WI38 (cell line): Measurements from ENCODE around the gene CFAP97.

ENCODE experiments used
- H3K4me3 ChIP-seq: 2 replicates; pipeline ENCODE4 v1.5.1; 2011; ENCODE audit warnings: low read depth, mild to moderate bottlenecking, control low read depth, low read length
- TF ChIP-seq, protein P1 (sequence below): IDR thresholded peaks from 2 replicates; pipeline ENCODE4 v1.5.1; 2012; ENCODE audit warnings: low read depth, mild to moderate bottlenecking, control low read depth, low read length

Gene CFAP97

DNA sequence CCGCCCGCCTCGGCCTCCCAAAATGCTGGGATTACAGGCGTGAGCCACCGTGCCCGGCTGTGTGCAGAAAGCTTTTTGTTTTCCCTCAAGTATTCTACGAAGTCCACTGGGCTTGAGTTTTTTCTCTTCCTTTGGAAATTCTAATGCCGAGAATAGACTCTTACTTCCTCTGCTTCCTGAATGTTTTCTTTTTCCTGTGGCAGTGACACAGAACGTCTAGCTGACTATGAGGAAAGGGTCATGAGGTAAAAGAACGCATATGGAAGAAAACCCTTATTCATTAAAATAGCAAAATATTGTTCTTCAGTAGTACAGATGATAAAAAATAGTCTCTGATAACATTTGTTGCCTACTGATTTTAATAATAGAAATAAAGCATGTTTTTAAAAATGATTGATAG lies 65.6 kb downstream of the CFAP97 start:
- TF ChIP-seq, protein P1, sequence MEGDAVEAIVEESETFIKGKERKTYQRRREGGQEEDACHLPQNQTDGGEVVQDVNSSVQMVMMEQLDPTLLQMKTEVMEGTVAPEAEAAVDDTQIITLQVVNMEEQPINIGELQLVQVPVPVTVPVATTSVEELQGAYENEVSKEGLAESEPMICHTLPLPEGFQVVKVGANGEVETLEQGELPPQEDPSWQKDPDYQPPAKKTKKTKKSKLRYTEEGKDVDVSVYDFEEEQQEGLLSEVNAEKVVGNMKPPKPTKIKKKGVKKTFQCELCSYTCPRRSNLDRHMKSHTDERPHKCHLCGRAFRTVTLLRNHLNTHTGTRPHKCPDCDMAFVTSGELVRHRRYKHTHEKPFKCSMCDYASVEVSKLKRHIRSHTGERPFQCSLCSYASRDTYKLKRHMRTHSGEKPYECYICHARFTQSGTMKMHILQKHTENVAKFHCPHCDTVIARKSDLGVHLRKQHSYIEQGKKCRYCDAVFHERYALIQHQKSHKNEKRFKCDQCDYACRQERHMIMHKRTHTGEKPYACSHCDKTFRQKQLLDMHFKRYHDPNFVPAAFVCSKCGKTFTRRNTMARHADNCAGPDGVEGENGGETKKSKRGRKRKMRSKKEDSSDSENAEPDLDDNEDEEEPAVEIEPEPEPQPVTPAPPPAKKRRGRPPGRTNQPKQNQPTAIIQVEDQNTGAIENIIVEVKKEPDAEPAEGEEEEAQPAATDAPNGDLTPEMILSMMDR, result no peak
- no peak overlapping the region for H3K4me3 ChIP-seq

DNA sequence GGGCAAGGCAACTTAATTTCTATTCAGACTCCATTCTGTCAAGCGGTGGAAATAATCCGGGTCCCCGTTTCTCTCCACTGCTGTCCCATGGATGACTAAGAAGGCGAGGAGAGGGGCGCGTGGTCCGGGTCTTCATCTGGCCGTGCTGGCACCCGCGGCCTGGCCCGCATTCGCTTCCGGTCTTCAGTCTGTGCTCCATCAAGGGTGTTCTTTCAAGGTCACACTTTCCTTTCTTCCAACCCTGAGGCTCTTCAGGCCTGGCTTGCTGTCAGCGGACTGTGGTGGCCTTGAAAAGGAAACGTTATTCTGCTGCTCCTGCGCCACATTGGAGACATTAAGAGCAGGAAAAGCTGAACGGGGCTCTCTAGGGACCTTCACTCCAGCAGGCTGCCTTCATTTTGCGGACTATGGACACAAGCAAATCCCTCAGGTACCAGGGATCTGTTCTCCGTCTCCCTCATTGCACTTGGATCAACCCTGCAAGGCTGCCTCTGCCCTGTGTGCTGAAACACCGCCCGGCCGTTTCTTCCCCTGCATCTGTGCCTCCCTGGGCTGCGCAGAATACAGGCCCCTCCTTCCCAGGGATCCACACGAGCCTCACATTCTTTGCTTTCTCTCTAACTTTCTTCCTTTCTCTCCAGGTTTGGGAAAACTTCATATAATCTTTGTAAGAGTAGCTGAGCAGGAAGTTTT lies 66.4 kb downstream of the CFAP97 start:
- TF ChIP-seq, protein P1, result no peak
- no peak overlapping the region for H3K4me3 ChIP-seq

- H3K4me3 ChIP-seq, result no peak overlapping the region
- TF ChIP-seq, protein P1, result peak; percentile 39; the same call in 1 of the 2 replicates
Measured at GRCh38 chr4:185134307-185134869, 69.4 kb downstream of the CFAP97 start.

- H3K4me3 ChIP-seq, result peak overlapping the region; percentile 57
- TF ChIP-seq, protein P1, result no peak
Measured at GRCh38 chr4:185128272-185129119, 75.3 kb downstream of the CFAP97 start.

DNA sequence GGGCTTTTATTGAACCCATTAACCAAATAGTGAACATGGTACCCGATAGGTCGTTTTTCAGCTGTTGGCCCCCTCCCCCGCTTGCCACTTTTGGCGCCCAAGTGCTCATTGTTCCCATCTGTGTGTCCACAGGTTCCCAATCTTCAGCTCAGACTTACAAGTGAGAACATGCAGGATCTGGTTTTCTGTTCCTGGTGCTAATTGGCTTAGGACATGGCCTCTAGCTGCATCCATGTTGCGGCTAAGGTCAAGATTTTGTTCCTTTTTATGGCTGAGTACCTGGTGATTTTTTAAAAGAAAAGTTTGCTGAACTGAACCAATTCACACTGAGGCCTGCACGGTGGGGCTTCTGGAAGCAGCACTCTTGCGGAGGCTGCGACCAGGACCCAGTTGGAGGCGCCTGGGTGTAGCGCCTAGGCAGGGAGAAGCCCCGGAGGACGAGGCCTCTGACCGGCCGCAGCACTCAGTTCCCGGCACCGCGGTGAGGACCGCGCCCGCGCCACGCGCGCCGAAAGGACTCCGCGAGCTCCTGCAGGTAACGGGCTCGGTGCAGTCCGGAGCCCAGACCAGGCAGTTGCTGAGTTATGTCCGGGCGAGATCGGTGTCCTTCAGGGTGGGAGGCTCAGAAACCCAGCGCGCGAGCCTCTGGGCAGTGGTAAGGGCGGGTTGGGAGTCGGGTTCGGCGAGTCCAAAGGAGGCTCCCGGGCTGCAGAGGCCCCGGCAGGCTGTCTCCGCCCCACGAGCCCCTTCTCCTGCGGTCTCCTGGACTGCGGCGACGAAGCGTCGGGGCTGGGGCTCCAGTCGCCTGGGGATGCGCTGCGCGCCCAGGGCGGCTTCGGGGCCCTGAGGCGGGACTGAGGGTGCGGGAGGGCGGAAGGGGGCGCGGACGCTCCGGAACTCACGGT lies 76.5 kb downstream of the CFAP97 start:
- TF ChIP-seq, protein P1, result no peak
- peak overlapping the region; percentile 57 for H3K4me3 ChIP-seq

GRCh38 chr4:185124006-185124405 lies 79.8 kb downstream of the CFAP97 start:
- TF ChIP-seq, protein P1, result no peak
- H3K4me3 ChIP-seq, result no peak overlapping the region
